HG03039 (cell line): ENCODE data around the gene ARMC2.
"Not testable (repeated sequence)": the region's sequence is repeated elsewhere in the genome, so short reads cannot be mapped to it uniquely, and the experiment has no call there.

Experiments used
- ATAC-seq: cut with Tn5 transposase; IDR thresholded peaks from one replicate; pipeline ENCODE4 v1.9.1; 2021; ENCODE audit warnings: mild to moderate bottlenecking, moderate library complexity; ENCODE audit not compliant: unreplicated experiment

Gene ARMC2

GRCh38 chr6:108848116-108848868, at the start of gene ARMC2:
TSS of gene ARMC2 (plus strand) at chr6:108848422. CDS start at chr6:108854268, 5,846 bp downstream.
- peak; percentile 94 for ATAC-seq

DNA sequence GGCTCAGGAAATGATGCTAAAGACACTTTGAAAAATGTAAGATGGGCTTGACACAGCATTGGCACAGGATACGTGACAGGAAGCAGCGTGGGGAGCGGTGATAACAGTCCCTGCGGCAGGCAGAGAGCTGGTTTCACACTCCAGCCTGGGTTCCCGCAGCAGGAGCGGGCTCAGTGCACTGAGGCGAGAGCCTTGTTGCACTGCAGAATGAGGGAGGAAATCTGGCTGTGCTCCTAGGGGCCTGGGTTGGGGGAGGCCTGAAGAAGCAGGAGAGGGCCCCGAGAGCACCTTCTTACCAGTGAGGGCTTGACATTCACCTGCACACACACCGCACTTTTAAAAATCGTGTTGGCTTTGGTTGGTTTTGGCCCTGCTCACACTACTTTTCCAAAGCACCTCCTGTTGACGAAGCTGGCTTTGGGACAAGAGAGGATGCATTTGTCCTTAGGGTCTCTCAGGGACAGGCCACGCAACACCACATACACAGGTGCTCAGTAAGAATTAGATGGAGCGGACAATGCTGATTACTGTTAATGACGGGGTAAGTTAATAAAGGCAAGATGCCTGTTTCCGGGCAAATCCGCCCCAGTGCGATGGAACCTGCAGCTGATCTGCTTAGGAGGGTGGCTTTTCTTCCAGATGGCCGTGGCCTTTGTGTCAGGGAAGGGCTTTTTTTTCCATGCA, 49.4 kb upstream of the ARMC2 start:
- ATAC-seq: no peak

DNA sequence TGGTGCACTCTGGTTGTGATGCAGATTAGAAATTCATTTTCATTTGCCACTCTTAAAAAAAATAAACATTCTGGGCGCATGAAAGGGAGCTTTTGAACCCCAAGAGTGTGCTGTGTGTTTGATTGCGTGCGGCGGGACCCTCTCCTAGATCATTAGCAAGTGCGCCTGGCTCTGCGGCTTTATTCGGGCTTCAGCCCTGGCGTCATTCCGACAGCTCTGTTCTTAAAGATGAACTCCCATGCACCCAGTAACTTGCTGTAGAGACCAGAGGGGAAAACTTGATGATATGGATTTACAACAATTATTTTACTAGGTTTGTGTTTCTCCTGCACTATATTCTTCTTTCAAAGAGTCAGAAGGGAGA, 48.9 kb upstream of the ARMC2 start:
- ATAC-seq: no peak

- no peak for ATAC-seq
Measured at GRCh38 chr6:108799791-108800190, 48.4 kb upstream of the ARMC2 start.

GRCh38 chr6:108800427-108800864, 47.8 kb upstream of the ARMC2 start:
- ATAC-seq: no peak

- no peak for ATAC-seq
Measured at GRCh38 chr6:108801366-108801765, 46.9 kb upstream of the ARMC2 start.

GRCh38 chr6:108803982-108804490, 44.2 kb upstream of the ARMC2 start:
- ATAC-seq: no peak

DNA sequence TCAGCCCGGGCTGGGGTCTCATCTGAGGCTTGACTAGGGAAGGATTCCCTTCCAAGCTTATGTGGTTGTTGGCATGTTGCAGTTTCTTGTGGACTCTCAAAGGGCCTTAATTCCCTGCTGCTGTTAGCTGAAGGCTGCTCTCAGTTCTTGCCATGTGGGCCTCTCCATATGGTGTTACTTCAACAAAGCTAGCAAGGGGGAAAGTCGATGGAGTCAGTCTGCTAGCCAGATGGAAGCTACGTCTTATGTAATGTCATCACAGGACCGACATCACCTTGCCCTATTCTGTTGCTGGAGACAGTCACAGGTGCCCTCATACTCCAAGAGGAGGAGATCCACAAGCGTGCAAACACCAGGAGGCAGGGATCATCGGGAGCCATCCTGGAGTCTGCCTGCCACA, 43.3 kb upstream of the ARMC2 start:
- no peak for ATAC-seq

DNA sequence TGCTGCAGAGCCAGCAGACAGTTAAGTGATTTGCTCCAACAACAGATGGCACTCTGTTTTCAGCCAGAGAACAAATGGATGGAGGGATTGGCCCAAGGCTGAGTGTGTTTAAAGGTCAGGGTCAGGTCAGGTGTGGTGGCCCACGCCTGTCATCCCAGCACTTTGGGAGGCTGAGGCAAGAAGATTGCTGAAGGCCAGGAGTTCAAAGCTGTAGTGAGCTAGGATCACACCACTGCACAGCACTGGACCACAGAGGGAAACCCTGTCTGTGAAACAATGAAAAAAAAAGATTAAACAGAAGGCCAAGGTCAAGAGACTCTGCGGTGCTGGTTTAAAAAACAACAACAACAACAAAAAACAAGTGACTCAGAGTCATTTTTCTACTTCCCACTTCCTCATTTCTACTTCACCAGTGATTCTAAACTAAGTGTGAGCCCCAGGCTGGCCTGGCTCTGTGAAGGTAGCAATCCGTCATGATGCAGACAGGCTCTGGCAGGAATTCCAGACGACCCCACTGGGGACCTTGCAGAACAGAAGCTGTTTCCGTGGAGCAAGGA, 42.5 kb upstream of the ARMC2 start:
- ATAC-seq: peak; percentile 69

GRCh38 chr6:108806171-108806570, 42.1 kb upstream of the ARMC2 start:
- ATAC-seq: no peak

DNA sequence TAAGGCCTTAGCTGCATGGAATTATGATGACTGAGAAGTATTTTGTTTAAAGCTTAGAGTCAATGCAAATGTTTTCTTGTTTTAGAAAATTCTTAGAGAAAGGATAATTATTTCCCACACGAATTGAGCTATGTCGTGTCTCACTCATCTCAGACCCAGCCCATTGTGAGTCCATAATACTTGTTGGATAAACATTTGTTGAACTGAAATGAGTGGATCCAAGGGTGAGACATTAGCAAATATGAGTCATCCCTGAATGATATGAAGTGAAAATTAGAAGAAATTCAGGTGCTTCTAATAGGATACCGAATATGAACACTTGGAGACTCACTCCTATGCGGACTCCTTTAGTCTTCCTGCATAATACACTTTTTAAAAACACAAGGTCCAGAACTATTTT, 41.6 kb upstream of the ARMC2 start:
- no peak for ATAC-seq

DNA sequence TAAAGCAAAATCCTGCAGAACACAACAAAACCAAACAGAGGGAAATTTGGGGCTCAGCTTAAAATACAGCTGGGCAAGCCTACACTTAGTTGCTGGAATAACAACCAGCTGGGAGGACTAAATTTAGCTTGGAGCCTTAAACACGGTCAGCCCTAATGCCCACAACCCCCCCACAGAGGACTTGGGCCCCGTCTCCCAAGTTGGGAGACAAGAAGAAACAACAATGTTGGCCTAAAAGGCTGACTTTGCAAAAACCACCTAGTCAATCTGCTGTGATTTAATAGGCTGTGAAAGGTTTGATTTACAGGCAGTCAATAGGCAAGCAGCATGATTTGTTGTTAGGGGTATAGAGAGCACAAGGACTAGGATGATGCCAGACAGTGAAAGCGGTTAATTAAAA, 40.3 kb upstream of the ARMC2 start:
- ATAC-seq: no peak

DNA sequence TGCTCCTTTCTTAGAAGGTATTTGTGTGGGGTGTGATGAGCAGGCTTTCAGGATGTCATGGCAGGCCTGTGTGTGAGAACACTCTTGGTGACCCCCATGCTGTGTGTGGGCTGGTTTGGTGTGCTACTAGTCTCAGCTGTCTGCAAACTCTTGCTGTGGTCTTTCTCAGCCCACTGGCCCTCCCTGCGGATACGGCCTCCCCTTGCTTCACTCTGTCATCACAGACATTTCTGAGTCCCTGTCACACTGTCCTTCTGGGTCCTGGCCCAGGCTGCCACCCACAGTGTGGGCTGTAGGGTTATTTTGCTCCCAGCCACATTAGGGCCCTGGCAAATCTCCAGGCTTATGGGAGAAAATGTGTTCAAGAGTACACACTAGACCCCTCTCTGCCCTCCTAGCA, 39.0 kb upstream of the ARMC2 start:
- ATAC-seq: no peak

GRCh38 chr6:108810057-108810643, 38.1 kb upstream of the ARMC2 start:
- ATAC-seq: no peak

DNA sequence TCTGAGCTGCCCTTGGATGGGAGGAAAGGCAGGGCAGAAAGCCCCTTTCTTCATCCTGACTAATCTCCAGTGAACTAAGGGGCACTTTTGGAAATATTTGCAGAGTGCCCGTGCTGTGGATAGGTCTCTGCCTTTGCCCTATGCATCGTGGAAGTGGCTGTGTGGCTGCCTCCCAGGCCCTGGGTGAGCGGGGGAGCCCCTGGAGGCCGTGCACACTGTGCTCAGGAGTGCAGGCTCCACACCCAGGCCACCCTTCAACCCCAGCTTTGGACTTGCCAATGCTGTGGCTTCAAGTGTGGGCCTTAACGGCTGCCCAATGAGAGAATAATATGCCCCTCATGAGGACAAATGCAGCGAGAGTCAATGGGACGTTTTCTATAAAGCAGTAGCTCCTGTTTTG, 36.7 kb upstream of the ARMC2 start:
- no peak for ATAC-seq

DNA sequence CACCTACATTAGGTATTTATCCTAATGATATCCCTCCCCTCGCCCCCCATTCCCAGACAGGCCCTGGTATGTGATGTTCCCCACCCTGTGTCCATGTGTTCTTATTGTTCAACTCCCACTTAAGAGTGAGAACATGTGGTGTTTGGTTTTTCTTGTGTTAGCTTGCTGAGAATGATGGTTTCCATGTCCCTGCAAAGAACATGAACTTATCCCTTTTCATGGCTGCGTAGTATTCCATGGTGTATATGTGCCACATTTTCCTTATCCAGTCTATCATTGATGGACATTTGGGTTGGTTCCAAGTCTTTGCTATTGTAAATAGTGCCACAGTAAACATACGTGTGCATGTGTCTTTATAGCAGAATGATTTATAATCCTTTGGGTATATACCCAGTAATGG, 35.0 kb upstream of the ARMC2 start:
- ATAC-seq: not testable (repeated sequence)

GRCh38 chr6:108817276-108817675, 30.9 kb upstream of the ARMC2 start:
- not testable (repeated sequence) for ATAC-seq

GRCh38 chr6:108820006-108820405, 28.2 kb upstream of the ARMC2 start:
- ATAC-seq: no peak

- ATAC-seq: no peak
Measured at GRCh38 chr6:108822401-108822800, 25.8 kb upstream of the ARMC2 start.

- no peak for ATAC-seq
Measured at GRCh38 chr6:108825326-108825725, 22.9 kb upstream of the ARMC2 start.

GRCh38 chr6:108831104-108831503, 17.1 kb upstream of the ARMC2 start:
- ATAC-seq: no peak

- ATAC-seq: no peak
Measured at GRCh38 chr6:108832738-108833137, 15.5 kb upstream of the ARMC2 start.
